Stomach (tissue), 9 donors: ENCODE data around the gene COG2. TPM values are rescaled to one million over a fixed set of nuclear protein-coding genes. Genes with fewer than 3 reads are reported as not detected.

Experiments
- DNase-seq, 2 donors: peaks; one replicate each; pipeline versions ENCODE4 v3.0.0 to v3.0.0-alpha.2; 2013 to 2019
- H3K27ac ChIP-seq, 5 donors: fragments of 200-600 bp in 4 of 5; sonication (generic) in 4 of 5; one replicate each; pipeline ENCODE4 v1.5.1; 2013 to 2019; ENCODE audit warnings: mild to moderate bottlenecking in 1 of 5, moderate library complexity in 1 of 5
- H3K27me3 ChIP-seq, 3 donors: fragments of 200-600 bp; sonication (generic); one replicate each; pipeline ENCODE4 v1.5.1; 2017 to 2019; ENCODE audit warnings: mixed run types in 1 of 3
- H3K36me3 ChIP-seq, 4 donors: fragments of 200-600 bp; sonication (generic); 1 replicate in 3 of 4; 2 replicates in 1 of 4; pipeline ENCODE4 v1.5.1; 2016 to 2019
- H3K4me1 ChIP-seq, 4 donors: fragments of 200-600 bp; sonication (generic); one replicate each; pipeline ENCODE4 v1.5.1; 2016 to 2019
- H3K4me3 ChIP-seq, 4 donors: fragments of 200-600 bp; sonication (generic) in 3 of 4; one replicate each; pipeline ENCODE4 v1.5.1; 2016 to 2019; ENCODE audit warnings: mild to moderate bottlenecking in 1 of 4
- H3K9me3 ChIP-seq, 4 donors: fragments of 200-600 bp; sonication (generic); one replicate each; pipeline ENCODE4 v1.5.1; 2016 to 2019
- EP300 ChIP-seq: sonication (generic); formaldehyde crosslinking; IDR thresholded peaks from one replicate; pipeline ENCODE4 v1.6.1; 2017; ENCODE audit warnings: antibody characterized with exemption
- POLR2A ChIP-seq, 4 donors: fragments of 450-650 bp; IDR thresholded peaks; one replicate each; pipeline ENCODE4 v1.6.1; 2016; ENCODE audit warnings: antibody characterized with exemption in 4 of 4, control low read depth in 2 of 4, mild to moderate bottlenecking in 1 of 4, moderate library complexity in 1 of 4
- POLR2AphosphoS5 ChIP-seq, 3 donors: sonication (generic); formaldehyde crosslinking; IDR thresholded peaks; one replicate each; pipeline ENCODE4 v1.6.1; 2016; ENCODE audit warnings: antibody characterized with exemption in 3 of 3
- WGBS, 5 donors: extraction: QIAGEN DNeasy Blood & Tissue Kit in 3 of 5; methylation state at CpG; one replicate each; pipeline versions ENCODE4 v1.1.5 to v1.1.7; 2013 to 2018; 5-methylcytosine and 5-hydroxymethylcytosine counted together
- intact Hi-C: fragments of 100-400 bp; cut with DNase I; formaldehyde crosslinking; loops from one replicate; pipeline ENCODE4 v1.15.1; 2023; ENCODE audit warnings: low total_unique reads
- polyA plus RNA-seq, 3 donors: library from polyadenylated mRNA; stranded (reverse); fragments of 200-250 nt; gene quantifications; one replicate each; pipeline ENCODE4 v1.2.3, GENCODE V29; 2013
- total RNA-seq, 5 donors: library from RNA; depleted of rRNA; stranded (reverse); fragments of >200 nt; gene quantifications; one replicate each; pipeline versions ENCODE4 v1.1.0 to v1.2.3, GENCODE V29; 2014 to 2016
- TF ChIP-seq, protein P1 (sequence below), 7 experiments: fragments of 450-650 bp in 4 of 7; fragments of 200-600 bp in 3 of 7; sonication (generic) in 3 of 7; IDR thresholded peaks; one replicate each; pipeline ENCODE4 v1.5.1; 2016 to 2019; ENCODE audit warnings: antibody characterized with exemption in 7 of 7, control low read depth in 2 of 7, mild to moderate bottlenecking in 1 of 7
- donor health status: healthy with polysubstance abuse.
- donor health status: Bipolar disorder and iron deficiency.
- donor health status: healthy.

COG2 gene
- total and polyA plus RNA-seq, 8 donors: 8.9 to 51.3 (median 20.7) TPM

DNA sequence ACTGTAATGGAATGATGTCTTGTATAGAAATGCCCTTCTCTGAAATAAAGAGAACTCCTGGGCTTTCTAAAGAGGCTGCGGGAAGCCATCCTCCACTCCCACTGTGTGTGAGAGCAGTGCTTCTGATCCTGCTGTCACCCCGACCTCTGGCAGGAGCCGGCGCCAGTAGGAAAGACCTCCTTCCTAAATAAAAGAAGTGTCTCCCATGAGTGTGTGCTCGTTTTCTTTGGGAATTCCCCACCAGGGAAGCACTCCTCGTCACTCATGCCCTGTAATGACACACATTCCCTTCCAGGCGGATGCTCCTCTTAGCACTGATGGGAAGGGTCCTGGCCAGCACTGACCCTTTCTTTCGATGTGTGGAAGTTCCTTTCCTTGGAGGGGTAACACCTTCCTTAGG is 51.5 kb downstream of the COG2 start:
- 84 to 89% (median 87%) methylated on average over 8 of the region's 8 CpGs for WGBS, 5 donors

DNA sequence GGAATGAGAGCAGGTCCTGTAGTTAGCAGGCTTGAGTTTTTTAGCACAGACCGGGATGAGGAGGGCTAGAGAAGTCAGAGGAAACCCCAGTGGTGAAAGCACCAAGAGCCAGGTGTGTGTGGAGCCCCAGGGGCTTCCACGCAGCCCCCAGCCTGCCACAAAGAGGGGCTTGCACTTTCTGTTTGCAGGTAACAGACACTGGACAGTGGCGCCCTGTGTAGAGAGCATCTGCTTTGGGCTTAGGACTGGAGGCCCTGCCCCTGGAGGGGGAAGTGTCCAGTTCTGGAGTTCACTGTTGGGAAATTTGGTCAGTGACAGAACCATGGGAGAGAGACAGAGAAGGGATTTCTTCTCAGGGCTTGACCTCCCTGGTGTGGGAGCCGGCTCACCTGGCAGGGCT is 52.2 kb downstream of the COG2 start:
- H3K27ac ChIP-seq: no peak overlapping the region
- no peaks in the 10 kb centered on the region for H3K9me3 ChIP-seq
- H3K4me1 ChIP-seq: no peaks in the 10 kb centered on the region
- 77 to 88% (median 86%) methylated on average over 4 of the region's 4 CpGs for WGBS, 5 donors
- H3K27me3 ChIP-seq: no peaks in the 10 kb centered on the region
- TF ChIP-seq EP300 (no peak), POLR2A (IDR thresholded peaks at IDR 0.05) (no peak), POLR2AphosphoS5 (IDR thresholded peaks at IDR 0.05) (no peak)
- TF ChIP-seq, protein P1, sequence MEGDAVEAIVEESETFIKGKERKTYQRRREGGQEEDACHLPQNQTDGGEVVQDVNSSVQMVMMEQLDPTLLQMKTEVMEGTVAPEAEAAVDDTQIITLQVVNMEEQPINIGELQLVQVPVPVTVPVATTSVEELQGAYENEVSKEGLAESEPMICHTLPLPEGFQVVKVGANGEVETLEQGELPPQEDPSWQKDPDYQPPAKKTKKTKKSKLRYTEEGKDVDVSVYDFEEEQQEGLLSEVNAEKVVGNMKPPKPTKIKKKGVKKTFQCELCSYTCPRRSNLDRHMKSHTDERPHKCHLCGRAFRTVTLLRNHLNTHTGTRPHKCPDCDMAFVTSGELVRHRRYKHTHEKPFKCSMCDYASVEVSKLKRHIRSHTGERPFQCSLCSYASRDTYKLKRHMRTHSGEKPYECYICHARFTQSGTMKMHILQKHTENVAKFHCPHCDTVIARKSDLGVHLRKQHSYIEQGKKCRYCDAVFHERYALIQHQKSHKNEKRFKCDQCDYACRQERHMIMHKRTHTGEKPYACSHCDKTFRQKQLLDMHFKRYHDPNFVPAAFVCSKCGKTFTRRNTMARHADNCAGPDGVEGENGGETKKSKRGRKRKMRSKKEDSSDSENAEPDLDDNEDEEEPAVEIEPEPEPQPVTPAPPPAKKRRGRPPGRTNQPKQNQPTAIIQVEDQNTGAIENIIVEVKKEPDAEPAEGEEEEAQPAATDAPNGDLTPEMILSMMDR (IDR thresholded peaks at IDR 0.05): no peak
- H3K4me3 ChIP-seq: no peak overlapping the region
- no peak for DNase-seq
- H3K36me3 ChIP-seq: peaks cover 30 to 55% (median 54%) of the 10 kb centered on the region in 4 donors
- intact Hi-C loops: no loop called here

More for the DNA sequence above, 51.5 kb downstream of the COG2 start:
- TF ChIP-seq, protein P1 (IDR thresholded peaks at IDR 0.05): no peak
- no peak for TF ChIP-seq POLR2A (IDR thresholded peaks at IDR 0.05)
- no peak for TF ChIP-seq EP300
- no peak for TF ChIP-seq POLR2AphosphoS5 (IDR thresholded peaks at IDR 0.05)
- H3K27me3 ChIP-seq: no peaks in the 10 kb centered on the region
- H3K4me1 ChIP-seq: no peaks in the 10 kb centered on the region
- intact Hi-C loops: no loop called here
- peaks cover 34 to 62% (median 61%) of the 10 kb centered on the region in 4 donors for H3K36me3 ChIP-seq
- H3K27ac ChIP-seq: no peak overlapping the region
- no peak for DNase-seq
- H3K9me3 ChIP-seq: no peaks in the 10 kb centered on the region
- H3K4me3 ChIP-seq: no peak overlapping the region

DNA sequence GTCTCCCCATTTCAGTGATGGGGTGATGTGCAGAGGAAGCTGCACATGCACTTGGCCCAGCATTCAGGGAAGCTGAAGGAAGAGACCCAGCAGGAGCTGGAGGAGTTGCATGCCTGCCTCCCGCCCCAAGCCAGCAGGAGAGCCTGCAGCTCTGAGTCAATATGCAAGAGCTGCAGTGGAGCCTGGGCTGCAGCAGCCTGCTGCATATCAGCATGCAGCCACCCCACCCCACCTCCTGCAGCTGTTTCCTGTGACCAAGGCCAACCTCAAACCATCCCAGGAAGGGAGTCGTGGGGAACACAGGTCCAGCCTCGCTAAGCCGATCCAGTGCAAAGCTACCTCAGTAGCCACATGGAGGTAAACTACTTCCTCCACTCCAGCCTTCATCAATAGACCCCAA is 52.7 kb downstream of the COG2 start:
- Histone ChIP-seq H3K27me3 (no peaks in the 10 kb centered on the region), H3K36me3 (peaks cover 25 to 50% (median 48%) of the 10 kb centered on the region in 4 donors), H3K27ac (no peak overlapping the region), H3K4me1 (no peaks in the 10 kb centered on the region), H3K4me3 (no peak overlapping the region), H3K9me3 (no peaks in the 10 kb centered on the region)
- intact Hi-C loops: no loop called here
- TF ChIP-seq, protein P1 (IDR thresholded peaks at IDR 0.05): no peak
- TF ChIP-seq EP300: no peak
- TF ChIP-seq POLR2AphosphoS5 (IDR thresholded peaks at IDR 0.05): no peak
- TF ChIP-seq POLR2A (IDR thresholded peaks at IDR 0.05): no peak
- no peak for DNase-seq
- 50 to 73% (median 58%) methylated on average over 3 to 4 of the region's 4 CpGs for WGBS, 5 donors

DNA sequence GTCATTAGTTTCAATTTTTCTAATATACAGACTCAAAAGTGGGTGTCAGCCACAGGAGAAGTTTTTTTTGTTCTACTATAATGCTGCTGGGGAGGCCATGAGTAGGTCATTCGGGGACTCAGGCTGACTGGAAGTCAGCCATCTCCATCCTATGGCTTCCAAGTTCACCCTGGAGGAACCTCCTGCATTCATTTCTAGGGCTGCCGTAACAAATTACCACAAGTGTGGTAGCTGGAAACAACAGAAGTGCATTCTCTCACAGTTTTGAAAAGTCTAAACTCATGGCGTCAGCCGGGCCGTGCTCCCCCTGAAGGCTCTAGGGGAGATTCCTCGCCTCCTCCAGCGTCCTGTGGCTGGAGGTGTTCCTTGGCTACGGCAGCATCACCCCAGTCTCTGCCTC is 53.9 kb downstream of the COG2 start:
- Histone ChIP-seq H3K27me3 (no peaks in the 10 kb centered on the region), H3K4me3 (no peak overlapping the region), H3K36me3 (peaks cover 20 to 38% (median 36%) of the 10 kb centered on the region in 4 donors), H3K27ac (no peak overlapping the region), H3K4me1 (no peaks in the 10 kb centered on the region), H3K9me3 (no peaks in the 10 kb centered on the region)
- DNase-seq: no peak
- TF ChIP-seq POLR2A (IDR thresholded peaks at IDR 0.05) (no peak), POLR2AphosphoS5 (IDR thresholded peaks at IDR 0.05) (no peak), EP300 (no peak)
- TF ChIP-seq, protein P1 (IDR thresholded peaks at IDR 0.05): no peak
- intact Hi-C loops: no loop called here
- 78 to 87% (median 83%) methylated on average over 8 of the region's 8 CpGs for WGBS, 5 donors
